ENCODE measurements around the gene TNP2.
A peak's percentile ranks its signal among the peaks of the same experiment; 100 is the strongest.

- TF ChIP-seq ZZZ3 (IDR thresholded peaks at IDR 0.05) (no peak), BMI1 (IDR thresholded peaks at IDR 0.05; ENCODE audit: low read length) (no peak), JUND (IDR thresholded peaks at IDR 0.05; ENCODE audit: borderline replicate concordance, low read depth, low read length) (no peak), JUND (tag; IDR thresholded peaks at IDR 0.05; ENCODE audit: borderline replicate concordance, low read depth, low read length) (no peak), CTCF (IDR thresholded peaks at IDR 0.05 in 2 of 3, conservative IDR thresholded peaks at IDR 0.05 in 1 of 3; ENCODE audit: insufficient read depth in 2 of 3, low read depth in 1 of 3, low read length in 3 of 3) (0 out of 6 replicates have a peak, but pooled peaks of 2 of the 3 experiments have one; percentile 9 to 10), KDM4B (IDR thresholded peaks at IDR 0.05; ENCODE audit: borderline replicate concordance in 2 of 2, low read depth in 1 of 2) (no peak), CBFA2T2 (conservative IDR thresholded peaks at IDR 0.05) (no peak), POLR2A (conservative IDR thresholded peaks at IDR 0.05) (no peak), NR1H2 (CRISPR knock-in tag; IDR thresholded peaks at IDR 0.05) (no peak), CLOCK (CRISPR knock-in tag; IDR thresholded peaks at IDR 0.05; ENCODE audit: borderline replicate concordance) (no peak), ZBTB33 (CRISPR knock-in tag; IDR thresholded peaks at IDR 0.05) (no peak), TAF1 (IDR thresholded peaks at IDR 0.05; ENCODE audit: control insufficient read depth, extremely low read depth, insufficient read depth, low read length, severe bottlenecking) (no peak), ZNF232 (CRISPR knock-in tag; IDR thresholded peaks at IDR 0.05) (no peak), ZNF253 (CRISPR knock-in tag; conservative IDR thresholded peaks at IDR 0.05) (no peak), ZFX (CRISPR knock-in tag; IDR thresholded peaks at IDR 0.05) (no peak)
Observed at GRCh38 chr16:11283820-11284248, 14.7 kb upstream of the TNP2 start.

Data from K562 (cell line).